ENCODE data around the gene LCE4A. TPM values are rescaled to one million over a fixed set of nuclear protein-coding genes. Genes with fewer than 3 reads are reported as not detected.

The LCE4A gene
- total RNA-seq, 4 donors from 2014 or later, result not detected

DNA sequence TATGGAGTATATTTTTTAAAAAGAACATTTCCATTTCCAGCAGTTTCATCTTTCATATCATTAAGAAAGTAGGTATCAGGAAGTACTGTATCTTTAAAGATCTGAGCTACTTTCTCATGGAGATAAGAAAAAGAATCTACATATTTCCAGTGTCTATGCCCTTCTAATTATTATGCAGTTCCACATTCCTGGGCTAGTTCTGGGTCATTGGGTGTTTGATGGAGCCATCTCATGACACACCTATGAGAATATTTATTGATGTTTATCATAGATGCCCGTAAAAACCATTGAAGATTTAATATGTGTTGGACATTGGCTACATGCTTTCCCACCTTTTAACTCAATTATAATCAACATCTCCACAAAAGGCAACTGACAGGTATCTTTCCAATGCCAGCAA, 21.0 kb downstream of the LCE4A start:
- TF ChIP-seq, protein P1, sequence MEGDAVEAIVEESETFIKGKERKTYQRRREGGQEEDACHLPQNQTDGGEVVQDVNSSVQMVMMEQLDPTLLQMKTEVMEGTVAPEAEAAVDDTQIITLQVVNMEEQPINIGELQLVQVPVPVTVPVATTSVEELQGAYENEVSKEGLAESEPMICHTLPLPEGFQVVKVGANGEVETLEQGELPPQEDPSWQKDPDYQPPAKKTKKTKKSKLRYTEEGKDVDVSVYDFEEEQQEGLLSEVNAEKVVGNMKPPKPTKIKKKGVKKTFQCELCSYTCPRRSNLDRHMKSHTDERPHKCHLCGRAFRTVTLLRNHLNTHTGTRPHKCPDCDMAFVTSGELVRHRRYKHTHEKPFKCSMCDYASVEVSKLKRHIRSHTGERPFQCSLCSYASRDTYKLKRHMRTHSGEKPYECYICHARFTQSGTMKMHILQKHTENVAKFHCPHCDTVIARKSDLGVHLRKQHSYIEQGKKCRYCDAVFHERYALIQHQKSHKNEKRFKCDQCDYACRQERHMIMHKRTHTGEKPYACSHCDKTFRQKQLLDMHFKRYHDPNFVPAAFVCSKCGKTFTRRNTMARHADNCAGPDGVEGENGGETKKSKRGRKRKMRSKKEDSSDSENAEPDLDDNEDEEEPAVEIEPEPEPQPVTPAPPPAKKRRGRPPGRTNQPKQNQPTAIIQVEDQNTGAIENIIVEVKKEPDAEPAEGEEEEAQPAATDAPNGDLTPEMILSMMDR (IDR thresholded peaks at IDR 0.05; ENCODE audit: low read depth), result no peak

DNA sequence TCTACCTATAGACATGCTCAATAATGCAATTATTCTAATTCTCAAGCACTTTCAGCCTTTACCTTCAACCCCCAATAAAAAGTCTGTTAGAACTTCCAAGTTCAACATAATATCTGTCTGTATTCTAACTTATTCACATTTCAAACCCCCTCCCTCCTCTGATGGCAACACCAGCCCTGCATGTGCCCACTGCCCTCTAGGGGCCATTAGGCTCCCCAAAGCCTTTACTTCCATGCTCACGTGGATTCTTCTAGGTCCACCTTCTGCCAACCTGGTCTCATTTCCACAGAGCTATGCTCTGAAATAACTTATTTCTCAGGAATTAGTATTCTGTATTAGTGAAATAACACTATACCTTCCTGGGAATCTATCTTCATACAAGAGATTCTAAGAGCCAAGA, 27.7 kb downstream of the LCE4A start:
- TF ChIP-seq, protein P1 (IDR thresholded peaks at IDR 0.05; ENCODE audit: low read depth), result no peak

DNA sequence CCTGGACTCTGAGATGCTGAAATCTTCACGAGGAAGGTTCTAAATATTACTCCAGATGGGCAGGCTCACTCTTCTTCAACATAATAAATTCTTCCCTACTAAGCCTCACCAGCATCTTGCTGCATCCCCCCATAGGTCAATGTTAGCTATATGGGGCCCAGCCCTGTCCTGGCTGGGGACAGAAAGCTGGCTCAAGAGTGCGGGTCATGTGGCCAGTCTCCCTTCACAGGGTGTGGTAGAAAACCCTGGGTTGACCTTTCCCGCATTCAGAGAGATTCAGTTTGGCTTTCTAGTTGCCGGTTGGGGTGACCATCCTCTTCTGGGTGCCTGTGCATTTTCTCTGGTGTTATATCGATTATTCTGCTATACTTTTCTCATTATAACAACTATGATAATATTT, 30.0 kb downstream of the LCE4A start:
- TF ChIP-seq, protein P1 (IDR thresholded peaks at IDR 0.05; ENCODE audit: low read depth), result no peak

DNA sequence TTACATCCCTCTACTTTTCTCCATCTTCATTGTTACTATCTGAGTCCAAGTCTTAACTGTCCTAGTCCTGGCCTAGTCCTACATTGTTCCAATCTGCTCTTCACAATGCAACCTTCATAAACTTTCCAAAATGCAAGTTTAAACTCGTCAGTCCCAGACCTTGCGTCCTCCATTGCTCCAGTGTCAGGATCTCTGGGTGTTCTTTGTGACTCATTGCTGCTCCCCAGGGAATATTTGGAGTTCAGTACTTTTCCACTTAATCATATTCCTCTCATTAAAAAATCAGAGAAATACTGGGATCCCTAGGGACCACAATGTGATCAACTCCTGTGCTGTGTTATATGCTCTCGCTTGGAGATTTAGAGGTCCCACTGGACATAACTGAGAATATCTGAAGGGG, 31.9 kb downstream of the LCE4A start:
- TF ChIP-seq, protein P1 (IDR thresholded peaks at IDR 0.05; ENCODE audit: low read depth), result no peak

- TF ChIP-seq, protein P1 (IDR thresholded peaks at IDR 0.05; ENCODE audit: low read depth), result no peak
These were observed 33.7 kb downstream of the LCE4A start for GRCh38 chr1:152741656-152742055.

DNA sequence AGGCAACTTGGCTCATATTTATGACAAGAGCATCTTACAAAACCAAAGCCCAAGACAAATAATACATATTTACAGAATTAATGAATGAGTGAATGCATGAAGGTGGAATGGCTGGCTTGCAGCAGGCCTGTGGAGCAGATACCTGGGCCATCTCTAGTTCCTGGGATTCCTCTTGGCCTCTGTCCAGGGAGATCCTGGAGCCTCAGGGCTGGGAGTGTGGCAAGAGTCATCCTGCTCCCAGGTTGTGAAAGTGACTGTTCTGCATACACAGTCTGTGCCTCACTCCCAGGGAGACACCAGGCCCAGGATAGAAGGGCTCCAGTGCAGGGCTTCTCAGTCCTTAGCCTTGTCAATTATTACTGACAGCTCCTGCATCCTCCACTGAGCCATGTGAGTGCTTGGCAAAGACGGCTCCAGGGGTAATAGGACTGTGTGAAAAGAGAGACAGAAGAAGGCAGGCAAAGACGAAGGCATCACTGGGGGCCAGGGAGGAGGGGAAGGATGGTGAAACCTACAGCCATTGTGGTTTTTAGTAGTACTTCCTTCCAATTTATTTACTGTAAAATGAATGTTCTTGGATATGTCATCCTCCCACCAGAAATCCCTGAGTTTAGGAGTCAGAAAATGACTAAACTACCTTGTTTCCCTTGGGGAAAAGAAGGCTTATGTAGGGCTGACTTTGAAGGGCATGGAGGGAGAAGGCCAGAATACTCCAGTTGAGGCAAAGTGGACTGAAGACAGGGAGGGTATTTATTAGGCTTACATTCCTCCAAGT, 35.6 kb downstream of the LCE4A start:
- TF ChIP-seq, protein P1 (IDR thresholded peaks at IDR 0.05; ENCODE audit: low read depth), result no peak

GRCh38 chr1:152745289-152745704, 37.3 kb downstream of the LCE4A start:
- TF ChIP-seq, protein P1 (IDR thresholded peaks at IDR 0.05; ENCODE audit: low read depth), result no peak
